Uterus (tissue), 4 donors: Measurements from ENCODE around the gene SMIM13. TPM values are rescaled to one million over a fixed set of nuclear protein-coding genes. Genes with fewer than 3 reads are reported as not detected.

Experiments
- DNase-seq, 2 donors: peaks; one replicate each; pipeline ENCODE4 v3.0.0-alpha.2; 2019 to 2020
- H3K27ac ChIP-seq, 2 donors: fragments of 200-600 bp; sonication (generic); 1 replicate in 1 of 2; 2 replicates in 1 of 2; pipeline ENCODE4 v1.5.1; 2016 to 2018
- H3K27me3 ChIP-seq, 2 donors: fragments of 200-600 bp; sonication (generic); one replicate each; pipeline ENCODE4 v1.5.1; 2018 to 2019; ENCODE audit warnings: control low read depth in 1 of 2
- H3K36me3 ChIP-seq, 2 donors: fragments of 200-600 bp; sonication (generic); one replicate each; pipeline ENCODE4 v1.5.1; 2019; ENCODE audit warnings: control low read depth in 1 of 2
- H3K4me1 ChIP-seq, 2 donors: fragments of 200-600 bp; sonication (generic); one replicate each; pipeline ENCODE4 v1.5.1; 2018 to 2019; ENCODE audit warnings: control low read depth in 1 of 2
- H3K4me3 ChIP-seq, 2 donors: fragments of 200-600 bp; sonication (generic); 1 replicate in 1 of 2; 2 replicates in 1 of 2; pipeline ENCODE4 v1.5.1; 2018 to 2019; ENCODE audit warnings: mild to moderate bottlenecking in 1 of 2
- H3K9me3 ChIP-seq, 2 donors: fragments of 200-600 bp; sonication (generic); one replicate each; pipeline ENCODE4 v1.5.1; 2019; ENCODE audit warnings: control low read depth in 1 of 2
- CTCF ChIP-seq, 4 experiments: fragments of 200-600 bp in 2 of 4; fragments of 450-650 bp in 2 of 4; sonication (generic) in 2 of 4; IDR thresholded peaks; one replicate each; pipeline ENCODE4 v1.5.1; 2016 to 2019; ENCODE audit warnings: antibody characterized with exemption in 4 of 4, mild to moderate bottlenecking in 2 of 4, moderate library complexity in 1 of 4
- POLR2A ChIP-seq, 2 donors: fragments of 450-650 bp; IDR thresholded peaks; one replicate each; pipeline ENCODE4 v1.6.1; 2016; ENCODE audit warnings: antibody characterized with exemption in 2 of 2, mild to moderate bottlenecking in 1 of 2, moderate library complexity in 1 of 2
- intact Hi-C: fragments of 100-400 bp; cut with DNase I; formaldehyde crosslinking; loops from one replicate; pipeline ENCODE4 v1.15.1; 2023; ENCODE audit warnings: low total_unique reads
- total RNA-seq, 4 donors: library from RNA; depleted of rRNA in 3 of 4; stranded (reverse); fragments of >200 nt in 3 of 4; gene quantifications; one replicate each; pipeline versions ENCODE4 v1.1.0 to v1.2.4, GENCODE V29; 2014 to 2023
- donor health status: DM: yes; HTN: yes; CAD: no.

SMIM13 gene
- total RNA-seq, 4 donors from 2014 or later, result 4.4 to 25.2 (median 11.4) TPM

DNA sequence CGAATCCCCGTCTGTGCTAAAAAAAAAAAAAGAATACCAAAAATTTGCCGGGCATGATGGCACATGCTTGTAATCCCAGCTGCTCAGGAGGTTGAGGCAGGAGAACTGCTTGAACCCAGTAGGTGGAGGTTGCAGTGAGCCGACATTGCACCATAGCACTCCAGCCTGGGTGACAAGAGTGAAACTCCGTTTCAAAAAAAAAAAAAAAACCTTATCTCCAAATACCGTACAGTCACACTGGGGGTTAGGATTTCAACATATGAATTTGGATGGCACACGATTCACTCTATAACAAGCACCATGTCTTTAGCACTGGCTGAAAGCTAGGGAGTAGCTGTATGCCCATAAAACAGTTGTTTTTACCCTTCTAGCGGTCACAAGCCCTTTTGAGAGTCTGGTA lies 3.8 kb downstream of the SMIM13 start:
- intact Hi-C loops, result no loop called here
- TF ChIP-seq POLR2A (IDR thresholded peaks at IDR 0.05) (no peak), CTCF (IDR thresholded peaks at IDR 0.05) (no peak)
- Histone ChIP-seq H3K4me3 (no peak overlapping the region), H3K27ac (no peak overlapping the region), H3K9me3 (no peaks in the 10 kb centered on the region), H3K36me3 (no peaks in the 10 kb centered on the region), H3K27me3 (no peaks in the 10 kb centered on the region), H3K4me1 (no peaks in the 10 kb centered on the region)
- DNase-seq, result no peak

GRCh38 chr6:11098004-11098403 lies 4.4 kb downstream of the SMIM13 start:
- Histone ChIP-seq H3K4me3 (no peak overlapping the region), H3K27ac (no peak overlapping the region), H3K27me3 (no peaks in the 10 kb centered on the region), H3K9me3 (no peaks in the 10 kb centered on the region), H3K4me1 (no peaks in the 10 kb centered on the region), H3K36me3 (no peaks in the 10 kb centered on the region)
- TF ChIP-seq POLR2A (IDR thresholded peaks at IDR 0.05), result no peak
- no peak for TF ChIP-seq CTCF (IDR thresholded peaks at IDR 0.05)
- intact Hi-C loops, result no loop called here
- no peak for DNase-seq

DNA sequence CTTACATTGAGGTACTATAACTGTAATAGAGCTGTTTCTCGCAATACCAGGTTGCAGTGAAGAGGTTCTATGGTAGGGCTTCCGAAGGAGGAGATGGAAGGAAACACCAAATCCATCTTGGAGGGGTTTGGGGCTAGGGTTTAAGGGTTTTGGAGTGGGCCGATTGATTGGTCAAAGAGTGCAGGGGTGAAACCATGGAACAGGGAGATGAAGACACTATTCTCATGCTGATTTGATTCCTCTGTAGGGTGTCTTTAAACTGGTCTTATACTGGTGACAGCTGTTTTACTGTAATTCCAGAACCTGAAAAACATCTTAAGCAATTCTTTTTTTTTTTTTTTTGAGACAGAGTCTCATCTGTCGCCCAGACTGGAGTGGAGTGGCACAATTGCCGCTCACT lies 7.8 kb downstream of the SMIM13 start:
- no peaks in the 10 kb centered on the region for H3K36me3 ChIP-seq
- no peaks in the 10 kb centered on the region for H3K27me3 ChIP-seq
- no peaks in the 10 kb centered on the region for H3K9me3 ChIP-seq
- no peaks in the 10 kb centered on the region for H3K4me1 ChIP-seq
- H3K27ac ChIP-seq, result no peak overlapping the region
- no peak overlapping the region for H3K4me3 ChIP-seq
- intact Hi-C loops, result no loop called here
- no peak for DNase-seq
- TF ChIP-seq CTCF (IDR thresholded peaks at IDR 0.05), result no peak
- no peak for TF ChIP-seq POLR2A (IDR thresholded peaks at IDR 0.05)

DNA sequence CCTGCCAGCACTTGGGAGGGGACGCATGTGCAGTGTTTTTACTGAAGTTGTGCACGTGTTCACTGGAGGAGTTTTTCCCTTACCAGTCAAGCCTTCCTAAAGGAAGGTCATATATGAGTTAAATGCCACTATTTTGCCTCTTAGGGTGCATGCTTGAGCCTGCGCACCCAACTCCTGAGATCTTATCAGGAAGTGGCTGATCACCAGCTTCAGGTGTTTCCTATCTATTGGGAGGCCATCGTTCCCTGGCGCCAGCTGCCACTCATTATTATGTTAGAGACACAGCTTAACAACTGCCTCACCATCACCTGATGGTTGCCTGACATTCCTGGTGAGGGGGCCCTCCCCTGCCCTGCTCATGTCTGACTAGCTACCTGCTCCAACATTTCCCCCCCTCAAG lies 9.4 kb downstream of the SMIM13 start:
- no peaks in the 10 kb centered on the region for H3K27me3 ChIP-seq
- no peak for DNase-seq
- intact Hi-C loops, result no loop called here
- no peak overlapping the region for H3K27ac ChIP-seq
- no peak overlapping the region for H3K4me3 ChIP-seq
- H3K4me1 ChIP-seq, result no peaks in the 10 kb centered on the region
- H3K36me3 ChIP-seq, result no peaks in the 10 kb centered on the region
- no peak for TF ChIP-seq POLR2A (IDR thresholded peaks at IDR 0.05)
- no peak for TF ChIP-seq CTCF (IDR thresholded peaks at IDR 0.05)
- no peaks in the 10 kb centered on the region for H3K9me3 ChIP-seq

DNA sequence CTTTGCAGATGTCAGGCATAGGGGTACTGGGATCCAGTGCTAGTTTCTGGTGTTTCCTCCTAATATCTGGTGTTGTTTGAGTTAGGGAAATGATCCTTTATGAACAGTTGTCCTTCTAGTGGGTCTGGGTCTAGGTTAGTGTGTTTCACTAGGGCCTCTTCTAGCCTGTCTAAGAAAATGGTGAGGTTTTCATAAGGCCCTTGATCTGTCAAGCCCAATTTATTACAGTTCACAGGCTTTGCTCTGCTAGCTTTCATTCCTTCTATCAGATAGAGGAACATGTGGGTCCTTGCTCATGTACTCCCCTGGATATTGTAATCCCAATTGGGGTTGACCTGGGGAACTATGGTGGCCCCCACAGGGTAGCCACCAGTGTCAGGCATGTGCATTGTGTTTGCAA lies 15.1 kb downstream of the SMIM13 start:
- Histone ChIP-seq H3K27ac (no peak overlapping the region), H3K36me3 (no peaks in the 10 kb centered on the region), H3K9me3 (no peaks in the 10 kb centered on the region), H3K27me3 (no peaks in the 10 kb centered on the region), H3K4me1 (no peaks in the 10 kb centered on the region), H3K4me3 (no peak overlapping the region)
- no peak for DNase-seq
- TF ChIP-seq CTCF (IDR thresholded peaks at IDR 0.05), result no peak
- no peak for TF ChIP-seq POLR2A (IDR thresholded peaks at IDR 0.05)
- intact Hi-C loops, result no loop called here
